Activated CD8-positive, alpha-beta T cell treated with anti-CD3 and anti-CD28 coated beads for 36 hours (primary cell): Measurements from ENCODE around the gene TYROBP. TPM values are rescaled to one million over a fixed set of nuclear protein-coding genes. Genes with fewer than 3 reads are reported as not detected.

ENCODE experiments used
- ATAC-seq: fragments of 200-7000 bp; cut with Tn5 transposase; one replicate; pipeline ENCODE4 v1.10.0; 2021; ENCODE audit warnings: mild to moderate bottlenecking, moderate library complexity
- CTCF ChIA-PET: fragments of 350-600 bp; sonication (Branson Sonifier 250); formaldehyde crosslinking; loops from one replicate; lab custom pipeline; 2021; ENCODE audit warnings: antibody characterized with exemption; lab: Charles Lee
- POLR2A ChIA-PET: fragments of 350-600 bp; sonication (Branson Sonifier 250); formaldehyde crosslinking; loops from one replicate; lab custom pipeline; 2021; ENCODE audit warnings: antibody characterized with exemption; lab: Charles Lee
- DNase-seq: peaks from one replicate; pipeline ENCODE4 v3.0.0-alpha.2; 2020
- H3K27ac Mint-ChIP-seq: one replicate; pipeline ENCODE4 v1.8.0; 2021; ENCODE audit warnings: mild to moderate bottlenecking, mixed read lengths
- H3K27me3 Mint-ChIP-seq: one replicate; pipeline ENCODE4 v1.8.0; 2021; ENCODE audit warnings: mixed read lengths
- H3K36me3 Mint-ChIP-seq: one replicate; pipeline ENCODE4 v1.8.0; 2021; ENCODE audit warnings: low read depth, mixed read lengths
- H3K4me1 Mint-ChIP-seq: one replicate; pipeline ENCODE4 v1.8.0; 2021; ENCODE audit warnings: low read depth, mixed read lengths
- H3K4me3 Mint-ChIP-seq: one replicate; pipeline ENCODE4 v1.8.0; 2021; ENCODE audit warnings: mild to moderate bottlenecking, moderate library complexity, mixed read lengths
- H3K9me3 Mint-ChIP-seq: one replicate; pipeline ENCODE4 v1.8.0; 2021; ENCODE audit warnings: mixed read lengths
- CTCF ChIP-seq: fragments of 200-600 bp; IDR thresholded peaks from one replicate; pipeline ENCODE4 v1.8.0; 2022; ENCODE audit warnings: antibody characterized with exemption, mild to moderate bottlenecking
- intact Hi-C: fragments of 100-400 bp; cut with micrococcal nuclease; formaldehyde crosslinking; loops from one replicate; pipeline ENCODE4 v1.10.0; 2022
- total RNA-seq, 2 experiments: library from RNA; stranded (reverse); gene quantifications; one replicate each; pipeline ENCODE4 v1.2.3, GENCODE V29; 2021

The TYROBP gene
- total RNA-seq, 2 experiments from 2014 or later, result 0.81 to 1.5 TPM

DNA sequence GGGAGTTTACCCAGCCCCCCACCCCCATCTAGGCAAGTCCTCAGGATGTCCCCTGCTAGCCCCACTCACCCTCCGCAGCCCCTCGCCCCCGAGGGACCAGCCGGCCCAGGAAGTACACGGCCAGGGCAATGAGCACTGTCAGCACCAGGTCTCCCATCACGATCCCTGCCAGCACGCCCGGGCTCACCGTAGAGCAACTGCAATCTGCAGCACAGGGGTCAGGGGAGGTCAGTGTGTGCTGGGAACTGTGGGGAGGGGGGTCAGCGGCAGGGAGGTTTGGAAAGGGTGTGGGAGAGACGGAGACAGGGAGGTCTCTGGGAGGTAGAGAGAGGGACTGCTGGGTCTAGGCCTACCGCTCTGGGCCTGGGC is 734 bp downstream of the TYROBP start:
- DNase-seq (no peak), ATAC-seq (no peak)
- ChIA-PET POLR2A (no interaction called here), CTCF (no interaction called here)
- intact Hi-C loops, result no loop called here
- Mint-ChIP-seq H3K27ac (no peak overlapping the region), H3K36me3 (peaks cover 9% of the 10 kb centered on the region), H3K4me1 (peaks cover 49% of the 10 kb centered on the region), H3K27me3 (no peaks in the 10 kb centered on the region), H3K4me3 (no peak overlapping the region), H3K9me3 (no peaks in the 10 kb centered on the region)
- no peak for TF ChIP-seq CTCF

DNA sequence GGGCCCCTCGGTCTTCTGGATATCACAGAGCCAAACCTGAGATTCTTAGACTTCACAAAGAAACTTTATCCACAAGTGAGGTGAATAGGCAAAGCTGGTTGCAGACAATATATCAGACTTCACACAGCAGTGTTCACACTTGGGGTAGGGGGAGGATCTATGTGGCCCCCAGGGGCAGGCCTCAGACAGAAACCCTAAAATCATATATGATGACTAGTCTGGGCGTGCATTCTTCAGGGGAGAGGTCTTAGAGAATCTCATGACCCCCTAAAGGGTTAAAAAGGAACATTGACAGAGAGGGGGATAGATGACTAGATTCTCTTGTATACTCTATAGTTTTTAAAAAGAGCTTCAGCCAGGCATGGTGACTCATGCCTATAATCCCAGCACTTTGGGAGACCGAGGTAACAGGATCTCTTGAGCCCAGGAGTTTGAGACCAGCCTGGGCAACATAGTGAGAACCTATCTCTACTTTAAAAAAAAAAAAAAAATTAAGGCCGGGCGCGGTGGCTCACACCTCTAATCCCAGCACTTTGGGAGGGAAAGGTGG is 2.8 kb downstream of the TYROBP start:
- intact Hi-C loops, result no loop called here
- Mint-ChIP-seq H3K36me3 (peaks cover 9% of the 10 kb centered on the region), H3K27me3 (no peaks in the 10 kb centered on the region), H3K27ac (peak overlapping the region; percentile 71), H3K4me3 (no peak overlapping the region), H3K4me1 (peaks cover 52% of the 10 kb centered on the region), H3K9me3 (no peaks in the 10 kb centered on the region)
- POLR2A ChIA-PET, result interaction anchor here (0.6 to 1.2 kb wide), 6 partner anchors 11 to 193 kb away, joined by 3 to 4 read pairs (median 3); no protein-coding TSS in a partner anchor
- CTCF ChIA-PET, result interaction anchor here (3.3 kb wide), 1 partner anchor 26 kb away, joined by 12 read pairs; no protein-coding TSS in a partner anchor
- ATAC-seq (no peak), DNase-seq (no peak)
- no peak for TF ChIP-seq CTCF

- no peak for DNase-seq
Observed at GRCh38 chr19:35904311-35905068, 3.6 kb downstream of the TYROBP start.

GRCh38 chr19:35903550-35904179 is 4.4 kb downstream of the TYROBP start:
- intact Hi-C loops, result loop anchor here (2.0 kb wide), 1 partner anchor 191 kb away; no protein-coding TSS in a partner anchor

More at GRCh38 chr19:35904311-35905068, 3.6 kb downstream of the TYROBP start:
- intact Hi-C loops, result no loop called here
- Mint-ChIP-seq H3K4me1 (peaks cover 50% of the 10 kb centered on the region), H3K9me3 (no peaks in the 10 kb centered on the region), H3K36me3 (peaks cover 10% of the 10 kb centered on the region), H3K27ac (peak overlapping the region; percentile 71), H3K27me3 (no peaks in the 10 kb centered on the region), H3K4me3 (peak overlapping the region; percentile 7)
- CTCF ChIA-PET, result interaction anchor here (0.8 to 3.3 kb wide), 2 partner anchors 17 to 26 kb away, joined by 3 to 12 read pairs; no protein-coding TSS in a partner anchor
- ATAC-seq, result no peak
- POLR2A ChIA-PET, result interaction anchor here (0.6 to 1.2 kb wide), 7 partner anchors 10 to 457 kb away, joined by 3 to 4 read pairs (median 3); no protein-coding TSS in a partner anchor
- TF ChIP-seq CTCF, result no peak

More at GRCh38 chr19:35903550-35904179, 4.4 kb downstream of the TYROBP start:
- DNase-seq (peak; percentile 96), ATAC-seq (peak; percentile 56)
- peaks cover 43% of the 10 kb centered on the region for H3K4me1 Mint-ChIP-seq
- no peaks in the 10 kb centered on the region for H3K27me3 Mint-ChIP-seq
- H3K9me3 Mint-ChIP-seq, result no peaks in the 10 kb centered on the region
- CTCF ChIA-PET, result interaction anchor here (0.8 to 3.3 kb wide), 3 partner anchors 18 to 27 kb away, joined by 3 to 12 read pairs (median 5); no protein-coding TSS in a partner anchor
- POLR2A ChIA-PET, result interaction anchor here (0.6 to 1.2 kb wide), 10 partner anchors 8 to 304 kb away, joined by 3 to 4 read pairs (median 3); partner anchors contain the start of gene WDR62
- TF ChIP-seq CTCF, result no peak
- peaks cover 17% of the 10 kb centered on the region for H3K36me3 Mint-ChIP-seq
- H3K27ac Mint-ChIP-seq, result peak overlapping the region; percentile 96
- H3K4me3 Mint-ChIP-seq, result peak overlapping the region; percentile 86
